C4-2B (cell line): ENCODE results near the gene IGFBP4.

ENCODE experiments used
- CTCF ChIP-seq: fragments of 450-650 bp; conservative IDR thresholded peaks from 2 replicates; pipeline ENCODE4 v1.5.1; 2017; ENCODE audit warnings: mild to moderate bottlenecking
- ZFX ChIP-seq: fragments of 450-650 bp; IDR thresholded peaks from 2 replicates; pipeline ENCODE4 v1.6.1; 2017

- TF ChIP-seq CTCF (no peak), ZFX (no peak)
Observed at GRCh38 chr17:40483679-40484078, 40.4 kb downstream of the IGFBP4 start.
